SK-N-SH treated with all-trans-retinoic acid at 6 μM for 48 hours (cell line): ENCODE data around the gene RASAL2.

ENCODE experiments used
- BACH2 ChIP-seq: fragments of 250-450 bp; sonication (Bioruptor Pico); IDR thresholded peaks from 2 replicates; pipeline ENCODE4 v1.9.0; 2021; ENCODE audit warnings: mild to moderate bottlenecking, borderline replicate concordance
- CREB5 ChIP-seq: fragments of 250-450 bp; sonication (Bioruptor Pico); IDR thresholded peaks from 2 replicates; pipeline ENCODE4 v1.5.1; 2020; ENCODE audit warnings: low read depth, mild to moderate bottlenecking, moderate library complexity
- POU6F1 ChIP-seq: fragments of 250-450 bp; sonication (Bioruptor Pico); IDR thresholded peaks from 2 replicates; pipeline ENCODE4 v1.8.0; 2021; ENCODE audit warnings: low read depth, mild to moderate bottlenecking, moderate library complexity, borderline replicate concordance
- PPARA ChIP-seq: fragments of 250-450 bp; sonication (Bioruptor Pico); IDR thresholded peaks from 2 replicates; pipeline ENCODE4 v1.5.0; 2020; ENCODE audit warnings: mild to moderate bottlenecking, borderline replicate concordance
- RARB ChIP-seq: fragments of 250-450 bp; sonication (Bioruptor Pico); IDR thresholded peaks from 2 replicates; pipeline ENCODE4 v1.8.0; 2021; ENCODE audit warnings: mild to moderate bottlenecking, moderate library complexity
- SNAI2 ChIP-seq: fragments of 250-450 bp; sonication (Bioruptor Pico); IDR thresholded peaks from 2 replicates; pipeline ENCODE4 v1.5.0; 2020; ENCODE audit warnings: mild to moderate bottlenecking, moderate library complexity
- TSHZ2 ChIP-seq: fragments of 250-450 bp; sonication (Bioruptor Pico); IDR thresholded peaks from 2 replicates; pipeline ENCODE4 v1.5.0; 2020; ENCODE audit warnings: mild to moderate bottlenecking, moderate library complexity
- ZFP3 ChIP-seq: fragments of 250-450 bp; sonication (Bioruptor Pico); IDR thresholded peaks from 2 replicates; pipeline ENCODE4 v1.5.0; 2020; ENCODE audit warnings: mild to moderate bottlenecking, moderate library complexity
- ZNF70 ChIP-seq: fragments of 450-650 bp; formaldehyde crosslinking; IDR thresholded peaks from 2 replicates; pipeline ENCODE4 v1.5.0; 2020; ENCODE audit warnings: mild to moderate bottlenecking, moderate library complexity

GRCh38 chr1:178470411-178470960 is 376.6 kb downstream of the RASAL2 start:
- TF ChIP-seq PPARA (no peak), TSHZ2 (CRISPR knock-in tag) (no peak), RARB (CRISPR knock-in tag) (no peak), CREB5 (CRISPR knock-in tag) (no peak), POU6F1 (CRISPR knock-in tag) (no peak), SNAI2 (CRISPR knock-in tag) (no peak), ZNF70 (CRISPR knock-in tag) (no peak), BACH2 (CRISPR knock-in tag) (no peak), ZFP3 (CRISPR knock-in tag) (no peak)
